Measurements from ENCODE around the gene PNRC2. TPM values are rescaled to one million over a fixed set of nuclear protein-coding genes. Genes with fewer than 3 reads are reported as not detected.

Gene PNRC2
- total RNA-seq, 1 experiment from 2014 or later = 59.0 TPM

GRCh38 chr1:23927097-23927496 is 32.5 kb upstream of the PNRC2 start:
- Mint-ChIP-seq H3K4me3 (ENCODE audit: low read depth, unreplicated experiment) (no peak overlapping the region), H3K4me1 (ENCODE audit: low read depth, unreplicated experiment) (no peaks in the 10 kb centered on the region), H3K36me3 (ENCODE audit: insufficient read depth, unreplicated experiment) (no peaks in the 10 kb centered on the region), H3K9me3 (ENCODE audit: low read depth, unreplicated experiment) (no peaks in the 10 kb centered on the region), H3K27ac (ENCODE audit: unreplicated experiment) (no peak overlapping the region), H3K27me3 (ENCODE audit: unreplicated experiment) (no peaks in the 10 kb centered on the region)
- CTCF ChIA-PET = no interaction called here
- no peak for DNase-seq
- intact Hi-C loops (cut with micrococcal nuclease; ENCODE audit: unreplicated experiment) = no loop called here
- no peak for TF ChIP-seq CTCF (IDR thresholded peaks at IDR 0.05; ENCODE audit: unreplicated experiment)
- BruUV-seq (replicated peaks) = no TSS peak

- CTCF ChIA-PET = no interaction called here
- intact Hi-C loops (cut with micrococcal nuclease; ENCODE audit: unreplicated experiment) = no loop called here
- DNase-seq = no peak
- TF ChIP-seq CTCF (IDR thresholded peaks at IDR 0.05; ENCODE audit: unreplicated experiment) = no peak
- Mint-ChIP-seq H3K27ac (ENCODE audit: unreplicated experiment) (no peak overlapping the region), H3K36me3 (ENCODE audit: insufficient read depth, unreplicated experiment) (no peaks in the 10 kb centered on the region), H3K4me3 (ENCODE audit: low read depth, unreplicated experiment) (no peak overlapping the region), H3K9me3 (ENCODE audit: low read depth, unreplicated experiment) (no peaks in the 10 kb centered on the region), H3K27me3 (ENCODE audit: unreplicated experiment) (no peaks in the 10 kb centered on the region), H3K4me1 (ENCODE audit: low read depth, unreplicated experiment) (no peaks in the 10 kb centered on the region)
- BruUV-seq (replicated peaks) = no TSS peak
These were observed 30.8 kb upstream of the PNRC2 start for GRCh38 chr1:23928789-23929188.

- no peak for TF ChIP-seq CTCF (IDR thresholded peaks at IDR 0.05; ENCODE audit: unreplicated experiment)
- Mint-ChIP-seq H3K9me3 (ENCODE audit: low read depth, unreplicated experiment) (no peaks in the 10 kb centered on the region), H3K27me3 (ENCODE audit: unreplicated experiment) (no peaks in the 10 kb centered on the region), H3K27ac (ENCODE audit: unreplicated experiment) (no peak overlapping the region), H3K4me3 (ENCODE audit: low read depth, unreplicated experiment) (no peak overlapping the region), H3K36me3 (ENCODE audit: insufficient read depth, unreplicated experiment) (no peaks in the 10 kb centered on the region), H3K4me1 (ENCODE audit: low read depth, unreplicated experiment) (no peaks in the 10 kb centered on the region)
- BruUV-seq (replicated peaks) = no TSS peak
- CTCF ChIA-PET = no interaction called here
- DNase-seq = no peak
- intact Hi-C loops (cut with micrococcal nuclease; ENCODE audit: unreplicated experiment) = no loop called here
These were observed 29.4 kb upstream of the PNRC2 start for GRCh38 chr1:23930270-23930669.

- Mint-ChIP-seq H3K9me3 (ENCODE audit: low read depth, unreplicated experiment) (no peaks in the 10 kb centered on the region), H3K27ac (ENCODE audit: unreplicated experiment) (no peak overlapping the region), H3K36me3 (ENCODE audit: insufficient read depth, unreplicated experiment) (no peaks in the 10 kb centered on the region), H3K4me3 (ENCODE audit: low read depth, unreplicated experiment) (no peak overlapping the region), H3K27me3 (ENCODE audit: unreplicated experiment) (no peaks in the 10 kb centered on the region), H3K4me1 (ENCODE audit: low read depth, unreplicated experiment) (no peaks in the 10 kb centered on the region)
- TF ChIP-seq CTCF (IDR thresholded peaks at IDR 0.05; ENCODE audit: unreplicated experiment) = no peak
- no peak for DNase-seq
- CTCF ChIA-PET = no interaction called here
- BruUV-seq (replicated peaks) = no TSS peak
- intact Hi-C loops (cut with micrococcal nuclease; ENCODE audit: unreplicated experiment) = no loop called here
These were observed 28.7 kb upstream of the PNRC2 start for GRCh38 chr1:23930861-23931490.
